Measurements from ENCODE around the gene SNAP47.

The SNAP47 gene

DNA sequence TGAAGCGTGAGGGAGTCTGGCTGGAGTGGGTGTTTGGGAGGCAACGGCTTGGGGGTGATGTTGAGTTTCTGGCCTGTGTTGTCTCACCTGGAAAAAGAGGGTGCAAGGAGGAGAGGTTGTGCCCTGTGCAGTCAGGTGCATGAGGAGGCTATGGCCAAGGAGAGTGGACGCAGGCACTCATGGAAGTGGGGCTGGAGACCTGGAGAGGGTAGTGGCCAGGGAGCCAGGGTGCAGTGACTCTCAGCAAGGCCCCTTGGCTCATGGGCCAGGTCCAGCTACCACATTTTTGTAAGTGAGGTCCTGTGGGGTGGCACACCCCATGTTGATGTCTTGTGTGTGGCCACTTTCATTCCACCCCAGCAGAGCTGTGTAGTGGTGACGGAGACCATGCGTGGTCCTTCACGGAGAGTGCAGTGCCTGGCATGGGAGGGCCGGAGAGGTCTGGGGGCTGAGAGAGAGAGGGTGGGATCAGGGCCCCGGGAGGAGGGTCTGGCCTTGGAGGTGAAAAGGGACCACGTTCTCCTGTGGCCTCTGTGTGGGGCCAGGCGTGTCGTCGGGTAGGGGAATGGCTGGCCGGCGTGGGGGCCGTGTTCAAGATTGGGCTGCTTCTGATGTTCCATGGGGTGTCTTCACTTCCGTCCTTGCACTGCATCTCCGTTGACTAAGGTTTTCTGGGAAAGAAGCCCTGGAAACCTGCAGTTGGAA, 6.1 kb downstream of the SNAP47 start:
- Histone ChIP-seq H3K9me3 (ENCODE audit: insufficient read depth, low read length) (no peaks in the 10 kb centered on the region), H3K27ac (ENCODE audit: low read depth, low read length) (no peak overlapping the region), H4K20me1 (ENCODE audit: low read depth, low read length) (peaks cover 3% of the 10 kb centered on the region; the same call in 1 of the 2 replicates), H3K36me3 (ENCODE audit: low read length) (no peaks in the 10 kb centered on the region), H2AFZ (ENCODE audit: low read depth, low read length, severe bottlenecking) (no peak overlapping the region), H3K4me2 (ENCODE audit: low read depth, low read length, poor library complexity, severe bottlenecking) (no peak overlapping the region), H3K9ac (ENCODE audit: low read length) (no peak overlapping the region), H3K4me3 (ENCODE audit: insufficient read depth, low read length, poor library complexity, severe bottlenecking) (no peak overlapping the region), H3K79me2 (ENCODE audit: insufficient read depth, low read length) (peaks cover 57% of the 10 kb centered on the region), H3K27me3 (ENCODE audit: low read length) (no peaks in the 10 kb centered on the region), H3F3A (ENCODE audit: insufficient read depth) (no peaks in the 10 kb centered on the region), H3K9me2 (replicated peaks; ENCODE audit: insufficient read depth, low read length) (no peaks in the 10 kb centered on the region)
- no peak for TF ChIP-seq CTCF (IDR thresholded peaks at IDR 0.05; ENCODE audit: insufficient read depth, low read length, poor library complexity, severe bottlenecking)

DNA sequence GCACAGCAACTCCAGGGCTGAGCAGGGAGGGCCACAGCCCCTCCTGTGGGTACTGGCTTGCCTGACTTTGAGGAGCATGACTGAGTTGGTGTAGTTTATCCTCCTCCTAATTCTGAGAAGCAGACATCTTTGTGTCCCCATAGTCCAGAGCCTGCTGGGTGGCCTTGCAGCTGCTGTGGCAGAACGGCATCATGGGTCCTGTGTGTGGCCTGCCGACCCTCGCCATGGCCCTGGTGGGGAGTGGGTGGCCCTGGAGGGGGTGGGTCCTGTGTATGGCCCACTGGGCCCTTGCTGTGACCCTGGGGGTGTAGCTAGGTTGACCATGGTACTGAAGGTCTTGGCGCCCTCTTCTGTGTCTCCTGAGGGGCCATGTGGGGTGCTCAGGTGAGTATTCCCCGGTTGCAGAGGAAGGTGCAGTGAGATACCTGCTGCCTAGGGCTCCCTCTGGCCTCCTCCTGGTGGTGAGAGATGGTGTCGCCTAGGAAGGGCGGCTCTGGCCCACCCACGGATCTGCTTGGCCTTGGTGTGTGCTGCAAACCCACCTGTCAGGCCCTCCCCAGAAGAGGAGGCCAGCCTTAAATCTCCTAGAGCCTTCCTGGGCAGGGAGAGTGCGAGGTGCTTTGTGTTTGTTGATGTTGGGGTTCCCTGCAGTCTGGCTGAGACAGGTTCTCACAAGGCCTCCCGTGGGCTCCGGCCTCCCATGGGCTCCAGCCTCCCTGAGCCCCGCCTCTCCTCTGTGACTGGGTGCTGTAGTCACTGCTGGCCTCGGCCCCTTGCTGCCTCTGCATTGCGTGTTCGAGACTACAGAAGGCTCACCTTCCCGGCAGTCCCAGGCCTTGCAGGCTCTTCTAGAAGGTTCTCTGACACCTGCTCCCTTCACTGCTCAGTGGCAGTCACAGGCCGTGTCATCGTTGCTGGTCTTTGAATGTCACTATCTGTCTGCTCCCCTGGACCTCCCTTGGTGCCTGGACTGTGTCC, 7.8 kb downstream of the SNAP47 start:
- Histone ChIP-seq H3K79me2 (ENCODE audit: insufficient read depth, low read length) (peaks cover 42% of the 10 kb centered on the region), H4K20me1 (ENCODE audit: low read depth, low read length) (peaks cover 3% of the 10 kb centered on the region; the same call in 1 of the 2 replicates), H3K9me2 (replicated peaks; ENCODE audit: insufficient read depth, low read length) (no peaks in the 10 kb centered on the region), H3K36me3 (ENCODE audit: low read length) (no peaks in the 10 kb centered on the region), H3K27me3 (ENCODE audit: low read length) (no peaks in the 10 kb centered on the region), H3K4me3 (ENCODE audit: insufficient read depth, low read length, poor library complexity, severe bottlenecking) (no peak overlapping the region), H3F3A (ENCODE audit: insufficient read depth) (no peaks in the 10 kb centered on the region), H3K9me3 (ENCODE audit: insufficient read depth, low read length) (no peaks in the 10 kb centered on the region), H3K4me2 (ENCODE audit: low read depth, low read length, poor library complexity, severe bottlenecking) (no peak overlapping the region), H3K27ac (ENCODE audit: low read depth, low read length) (no peak overlapping the region), H2AFZ (ENCODE audit: low read depth, low read length, severe bottlenecking) (no peak overlapping the region), H3K9ac (ENCODE audit: low read length) (no peak overlapping the region)
- no peak for TF ChIP-seq CTCF (IDR thresholded peaks at IDR 0.05; ENCODE audit: insufficient read depth, low read length, poor library complexity, severe bottlenecking)
- no peak for TF ChIP-seq EZH2phosphoT487 (conservative IDR thresholded peaks at IDR 0.05; ENCODE audit: low read length)

DNA sequence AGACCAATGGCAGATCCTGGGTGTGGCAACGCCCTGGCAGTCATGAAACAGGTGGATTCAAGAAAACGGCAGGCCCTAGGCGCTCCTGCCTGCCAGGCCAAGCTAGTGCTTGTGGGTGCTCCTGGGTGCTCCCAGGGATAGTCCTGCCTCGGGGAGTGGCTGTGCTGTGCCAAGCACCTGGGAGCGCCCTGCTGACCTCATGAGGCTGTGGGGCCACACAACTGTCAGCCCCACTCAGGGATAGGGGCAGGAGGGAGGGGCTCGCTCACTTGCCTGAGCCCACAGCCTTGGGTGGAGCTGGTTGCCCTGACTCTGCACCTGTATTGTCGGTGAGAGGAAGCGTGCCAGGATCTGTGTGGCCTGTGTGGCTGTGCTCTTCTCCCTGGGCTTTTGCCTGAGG, 9.4 kb downstream of the SNAP47 start:
- no peaks in the 10 kb centered on the region for H3F3A ChIP-seq (ENCODE audit: insufficient read depth)
- H3K79me2 ChIP-seq (ENCODE audit: insufficient read depth, low read length), result peaks cover 28% of the 10 kb centered on the region
- no peak overlapping the region for H3K4me3 ChIP-seq (ENCODE audit: insufficient read depth, low read length, poor library complexity, severe bottlenecking)
- no peak overlapping the region for H3K27ac ChIP-seq (ENCODE audit: low read depth, low read length)
- no peaks in the 10 kb centered on the region for H3K27me3 ChIP-seq (ENCODE audit: low read length)
- peaks cover 3% of the 10 kb centered on the region; the same call in 1 of the 2 replicates for H4K20me1 ChIP-seq (ENCODE audit: low read depth, low read length)
- no peaks in the 10 kb centered on the region for H3K9me3 ChIP-seq (ENCODE audit: insufficient read depth, low read length)
- no peaks in the 10 kb centered on the region for H3K9me2 ChIP-seq (replicated peaks; ENCODE audit: insufficient read depth, low read length)
- H3K36me3 ChIP-seq (ENCODE audit: low read length), result no peaks in the 10 kb centered on the region
- TF ChIP-seq EZH2phosphoT487 (conservative IDR thresholded peaks at IDR 0.05; ENCODE audit: low read length) (no peak), CTCF (IDR thresholded peaks at IDR 0.05; ENCODE audit: insufficient read depth, low read length, poor library complexity, severe bottlenecking) (no peak)
- H2AFZ ChIP-seq (ENCODE audit: low read depth, low read length, severe bottlenecking), result no peak overlapping the region
- H3K4me2 ChIP-seq (ENCODE audit: low read depth, low read length, poor library complexity, severe bottlenecking), result no peak overlapping the region
- H3K9ac ChIP-seq (ENCODE audit: low read length), result no peak overlapping the region
